ENCODE measurements around the gene FHIP1A.

DNA sequence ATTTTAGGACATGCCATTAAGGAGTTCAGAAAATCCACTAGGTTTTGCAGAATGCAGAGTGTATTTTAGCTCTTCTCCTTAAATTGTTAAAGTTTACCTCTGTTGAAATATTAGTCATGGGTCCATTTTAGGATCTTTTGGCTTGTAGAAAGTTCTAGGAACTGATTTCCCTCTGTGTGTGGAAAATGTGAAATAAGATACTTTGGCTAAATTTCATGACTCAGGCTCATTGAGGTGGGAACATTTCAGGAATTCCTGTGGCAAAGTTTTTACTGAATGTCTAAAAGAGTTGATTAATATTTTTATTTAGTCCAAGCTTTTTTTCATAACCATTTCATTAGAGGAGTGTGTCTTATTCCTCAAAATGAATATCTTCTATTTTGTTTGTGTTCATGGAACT lies 7.0 kb downstream of the FHIP1A start:
- TF ChIP-seq POLR2A (IDR thresholded peaks at IDR 0.05; ENCODE audit: low read depth, low read length) (no peak), CTCF (IDR thresholded peaks at IDR 0.05; ENCODE audit: extremely low read depth in 1 of 2, insufficient read depth in 1 of 2, low read depth in 1 of 2, low read length in 2 of 2) (no peak), POLR2AphosphoS5 (IDR thresholded peaks at IDR 0.05; ENCODE audit: insufficient read depth, low read depth, low read length) (no peak)
